K562 (cell line): Measurements from ENCODE around the gene DGCR8. TPM values are rescaled to one million over a fixed set of nuclear protein-coding genes. Genes with fewer than 3 reads are reported as not detected.

Source experiments
- EHMT2 ChIP-seq: fragments of 450-650 bp; IDR thresholded peaks from 2 replicates; pipeline ENCODE4 v1.6.1; 2018; ENCODE audit warnings: antibody characterized with exemption
- EP400 ChIP-seq: fragments of 450-650 bp; IDR thresholded peaks from 2 replicates; pipeline ENCODE4 v1.6.1; 2017; ENCODE audit warnings: antibody characterized with exemption, mild to moderate bottlenecking, moderate library complexity
- GTF3C2 ChIP-seq: IDR thresholded peaks from 3 replicates; pipeline ENCODE4 v1.6.1; 2011; ENCODE audit warnings: borderline replicate concordance, mild to moderate bottlenecking, moderate library complexity; ENCODE audit not compliant: insufficient read length; ENCODE audit errors: extremely low read depth
- HBP1 ChIP-seq: fragments of 450-650 bp; formaldehyde crosslinking; IDR thresholded peaks from 2 replicates; pipeline ENCODE4 v1.4.0; 2022; ENCODE audit warnings: missing genetic modification characterization
- HINFP ChIP-seq: fragments of 450-650 bp; conservative IDR thresholded peaks from 2 replicates; pipeline ENCODE4 v1.6.1; 2016; ENCODE audit warnings: missing genetic modification characterization, low read depth, mild to moderate bottlenecking, control low read depth, missing compliant biosample characterization
- KHSRP ChIP-seq: fragments of 450-650 bp; IDR thresholded peaks from 2 replicates; pipeline ENCODE4 v1.6.1; 2017
- KLF13 ChIP-seq: fragments of 450-650 bp; IDR thresholded peaks from 2 replicates; pipeline ENCODE4 v1.6.1; 2016; ENCODE audit warnings: missing genetic modification characterization, low read depth, mild to moderate bottlenecking, missing compliant biosample characterization, moderate library complexity, borderline replicate concordance
- L3MBTL2 ChIP-seq: fragments of 450-650 bp; IDR thresholded peaks from 2 replicates; pipeline ENCODE4 v1.6.1; 2016; ENCODE audit warnings: mild to moderate bottlenecking, moderate library complexity
- MCM2 ChIP-seq: fragments of 450-650 bp; IDR thresholded peaks from 2 replicates; pipeline ENCODE4 v1.6.1; 2017; ENCODE audit warnings: low read depth, mild to moderate bottlenecking
- NCOA1 ChIP-seq: fragments of 450-650 bp; IDR thresholded peaks from 2 replicates; pipeline ENCODE4 v1.6.1; 2016; ENCODE audit warnings: low read depth
- NELFE ChIP-seq: IDR thresholded peaks from 2 replicates; pipeline ENCODE4 v1.6.1; 2011; ENCODE audit warnings: mild to moderate bottlenecking; ENCODE audit not compliant: insufficient read depth, insufficient read length
- OTX1 ChIP-seq: fragments of 450-650 bp; formaldehyde crosslinking; IDR thresholded peaks from 2 replicates; pipeline ENCODE4 v1.4.0; 2022; ENCODE audit warnings: mild to moderate bottlenecking
- PCBP1 ChIP-seq: fragments of 200-400 bp; formaldehyde crosslinking; IDR thresholded peaks from 2 replicates; pipeline ENCODE4 v1.6.1; 2018; ENCODE audit warnings: mild to moderate bottlenecking, low read depth, low read length; ENCODE audit not compliant: poor library complexity, severe bottlenecking
- PHB ChIP-seq: fragments of 250-450 bp; sonication (Bioruptor Pico); IDR thresholded peaks from 2 replicates; pipeline ENCODE4 v1.5.0; 2021
- RBFOX2 ChIP-seq: fragments of 200-400 bp; formaldehyde crosslinking; IDR thresholded peaks from 2 replicates; pipeline ENCODE4 v1.6.1; 2017; ENCODE audit warnings: low read depth, mild to moderate bottlenecking, low read length, moderate library complexity
- SAFB2 ChIP-seq: fragments of 200-400 bp; formaldehyde crosslinking; IDR thresholded peaks from 2 replicates; pipeline ENCODE4 v1.6.1; 2018; ENCODE audit warnings: borderline replicate concordance, low read length, low read depth, moderate library complexity; ENCODE audit not compliant: severe bottlenecking
- SMAD1 ChIP-seq: fragments of 150-350 bp; IDR thresholded peaks from 2 replicates; pipeline ENCODE4 v1.6.1; 2014; ENCODE audit warnings: low read length, low read depth; ENCODE audit not compliant: partially characterized antibody
- SOX6 ChIP-seq: fragments of 450-650 bp; IDR thresholded peaks from 2 replicates; pipeline ENCODE4 v1.6.1; 2014; ENCODE audit warnings: mild to moderate bottlenecking
- TAF7 ChIP-seq: fragments of 450-650 bp; IDR thresholded peaks from 2 replicates; pipeline ENCODE4 v1.6.1; 2016; ENCODE audit warnings: missing genetic modification characterization, missing compliant biosample characterization
- U2AF2 ChIP-seq: fragments of 200-400 bp; formaldehyde crosslinking; optimal IDR thresholded peaks from 2 replicates; pipeline ENCODE3; 2017; ENCODE audit warnings: low read depth, mild to moderate bottlenecking, low read length
- ZNF165 ChIP-seq: fragments of 250-450 bp; sonication (Bioruptor Pico); IDR thresholded peaks from 2 replicates; pipeline ENCODE4 v1.4.0; 2020; ENCODE audit warnings: borderline replicate concordance
- ZNF23 ChIP-seq: fragments of 250-450 bp; sonication (Bioruptor Pico); IDR thresholded peaks from 2 replicates; pipeline ENCODE4 v1.4.0; 2020; ENCODE audit warnings: mild to moderate bottlenecking
- ZNF263 ChIP-seq: sonication (generic); formaldehyde crosslinking; IDR thresholded peaks from 2 replicates; pipeline ENCODE4 v1.8.0; 2022; ENCODE audit warnings: mild to moderate bottlenecking, missing genetic modification reagents, borderline replicate concordance
- ZNF551 ChIP-seq: fragments of 250-450 bp; sonication (Bioruptor Pico); IDR thresholded peaks from 2 replicates; pipeline ENCODE4 v1.5.0; 2021; ENCODE audit warnings: mild to moderate bottlenecking, moderate library complexity
- ZNF77 ChIP-seq: fragments of 250-450 bp; sonication (Bioruptor Pico); IDR thresholded peaks from 2 replicates; pipeline ENCODE4 v1.5.0; 2020
- polyA plus RNA-seq, 8 experiments: library from polyadenylated mRNA; depleted of rRNA in 4 of 8; stranded (reverse) in 5 of 8; unstranded in 3 of 8; fragments of >200 nt; fragmentation: Nextera tagmentation in 2 of 8; fragmentation: Illumina TruSeq in 1 of 8; extraction: Ambion mirVana in 2 of 8; extraction: Trizol in 1 of 8; gene quantifications; 2 replicates each; pipeline versions ENCODE4 v1.2.1 to v1.2.3, GENCODE V29; 2011 to 2014; ENCODE audit warnings: inconsistent platforms in 1 of 8, missing spikeins in 1 of 8
- total RNA-seq, 7 experiments: library from RNA; depleted of rRNA in 6 of 7; stranded (reverse); fragments of >200 nt in 6 of 7; fragmentation: Illumina TruSeq in 2 of 7; extraction: Trizol in 2 of 7; gene quantifications; 2 replicates each; pipeline versions ENCODE4 v1.2.1 to v1.2.3, GENCODE V29; 2011 to 2021; ENCODE audit warnings: low replicate concordance in 1 of 7

DGCR8 gene
- total and polyA plus RNA-seq, 9 of the 15 experiments (the other 6 are each of a cell fraction or from before 2014, with no cell fraction given), result 5.9 to 144 (median 80.1) TPM

- TF ChIP-seq HBP1 (CRISPR knock-in tag), result no peak
- TF ChIP-seq U2AF2, result no peak
- no peak for TF ChIP-seq ZNF551 (CRISPR knock-in tag)
- no peak for TF ChIP-seq NELFE
- TF ChIP-seq L3MBTL2, result no peak
- TF ChIP-seq SAFB2, result no peak
- peak; percentile 88; the same call in 1 of the 2 replicates for TF ChIP-seq KHSRP
- TF ChIP-seq PHB (CRISPR knock-in tag), result no peak
- no peak for TF ChIP-seq ZNF165 (CRISPR knock-in tag)
- TF ChIP-seq ZNF263 (CRISPR knock-in tag), result no peak
- no peak for TF ChIP-seq MCM2
- TF ChIP-seq GTF3C2, result no peak
- no peak for TF ChIP-seq PCBP1
- TF ChIP-seq EHMT2, result no peak
- peak; percentile 95 for TF ChIP-seq RBFOX2
- peak; percentile 96; the same call in 1 of the 2 replicates for TF ChIP-seq KLF13
- no peak for TF ChIP-seq OTX1 (CRISPR knock-in tag)
- peak; percentile 93; the same call in 1 of the 2 replicates for TF ChIP-seq TAF7 (tag)
- no peak for TF ChIP-seq ZNF77 (CRISPR knock-in tag)
- no peak for TF ChIP-seq ZNF23 (CRISPR knock-in tag)
- TF ChIP-seq SMAD1, result peak; percentile 84
- no peak for TF ChIP-seq HINFP (tag)
- no peak for TF ChIP-seq NCOA1
- TF ChIP-seq SOX6, result no peak
- TF ChIP-seq EP400, result no peak
These were observed 37.1 kb downstream of the DGCR8 start, which contains the start of gene TRMT2A (continued) for GRCh38 chr22:20116951-20117632.
